ENCODE measurements around the gene ZBTB32.

Gene ZBTB32

GRCh38 chr19:35738887-35739229 is 34.5 kb downstream of the ZBTB32 start:
- DNase-seq = no peak

- DNase-seq = no peak
These were observed 35.1 kb downstream of the ZBTB32 start for GRCh38 chr19:35739275-35740107.

GRCh38 chr19:35740108-35740422 is 35.7 kb downstream of the ZBTB32 start:
- DNase-seq = no peak

- peak; percentile 100 for DNase-seq
These were observed 36.3 kb downstream of the ZBTB32 start for GRCh38 chr19:35740423-35741202.

GRCh38 chr19:35741203-35741515 is 36.8 kb downstream of the ZBTB32 start:
- no peak for DNase-seq

GRCh38 chr19:35742121-35742724 is 37.9 kb downstream of the ZBTB32 start, which contains the start of gene IGFLR1:
Gene IGFLR1, minus strand, starts transcription at chr19:35742452. Its CDS starts 1,272 bp downstream, at chr19:35741180.
- DNase-seq = no peak

- no peak for DNase-seq
These were observed 39.5 kb downstream of the ZBTB32 start for GRCh38 chr19:35743640-35744429.

- peak; percentile 100 for DNase-seq
These were observed 40.3 kb downstream of the ZBTB32 start for GRCh38 chr19:35744430-35745327.

GRCh38 chr19:35745328-35746086 is 41.1 kb downstream of the ZBTB32 start, which contains the start of the genes PSENEN and U2AF1L4:
Gene PSENEN, plus strand, starts transcription at chr19:35745651. Its CDS starts 280 bp downstream, at chr19:35745931.
Gene U2AF1L4, minus strand, starts transcription at chr19:35745418. Its CDS starts 27 bp downstream, at chr19:35745391.
- DNase-seq = peak; percentile 100

- DNase-seq = no peak
These were observed 41.7 kb downstream of the ZBTB32 start for GRCh38 chr19:35746087-35746462.

GRCh38 chr19:35746531-35746930 is 42.2 kb downstream of the ZBTB32 start:
- DNase-seq = no peak

GRCh38 chr19:35748106-35749020 is 44.0 kb downstream of the ZBTB32 start, which contains the start of gene LIN37:
Gene LIN37, plus strand, starts transcription at chr19:35748576. Its CDS starts 149 bp downstream, at chr19:35748725.
- peak; percentile 100 for DNase-seq

- DNase-seq = no peak
These were observed 45.8 kb downstream of the ZBTB32 start for GRCh38 chr19:35750167-35750566.

- DNase-seq = no peak
These were observed 47.7 kb downstream of the ZBTB32 start for GRCh38 chr19:35751839-35752745.

GRCh38 chr19:35752746-35753350 is 48.5 kb downstream of the ZBTB32 start:
- DNase-seq = no peak

- DNase-seq = no peak
These were observed 49.4 kb downstream of the ZBTB32 start for GRCh38 chr19:35753634-35754369.

- DNase-seq = no peak
These were observed 50.2 kb downstream of the ZBTB32 start for GRCh38 chr19:35754370-35755130.
